Lower lobe of right lung (tissue), 2 donors: ENCODE measurements around the gene FAM53B. TPM values are rescaled to one million over a fixed set of nuclear protein-coding genes. Genes with fewer than 3 reads are reported as not detected.

ENCODE experiments used
- ATAC-seq, 2 donors: fragments of 200-7000 bp; cut with Tn5 transposase; one replicate each; pipeline ENCODE4 v1.9.1; 2020 to 2022; ENCODE audit warnings: mild to moderate bottlenecking in 2 of 2, moderate library complexity in 2 of 2
- DNase-seq: peaks from one replicate; pipeline ENCODE4 v3.0.0-alpha.2; 2020
- H3K27ac ChIP-seq: fragments of 200-600 bp; one replicate; pipeline ENCODE4 v1.8.0; 2022
- H3K27me3 ChIP-seq: fragments of 200-600 bp; one replicate; pipeline ENCODE4 v1.8.0; 2022; ENCODE audit warnings: low read depth
- H3K36me3 ChIP-seq: fragments of 200-600 bp; one replicate; pipeline ENCODE4 v1.8.0; 2022; ENCODE audit warnings: mild to moderate bottlenecking
- H3K4me1 ChIP-seq: fragments of 200-600 bp; one replicate; pipeline ENCODE4 v1.8.0; 2022
- H3K4me3 ChIP-seq: fragments of 200-600 bp; one replicate; pipeline ENCODE4 v1.8.0; 2022; ENCODE audit warnings: mild to moderate bottlenecking
- H3K9me3 ChIP-seq: fragments of 200-600 bp; one replicate; pipeline ENCODE4 v1.8.0; 2022
- intact Hi-C: fragments of 100-400 bp; cut with DNase I; formaldehyde crosslinking; loops from one replicate; pipeline ENCODE4 v1.11.0; 2022
- total RNA-seq: library from RNA; stranded (reverse); fragmentation: NEBNext Ultra II Directional; extraction: Animal tissue kit (Norgen Biotek cat#: 25700); gene quantifications from one replicate; pipeline ENCODE4 v1.2.1, GENCODE V29; 2021
- TF ChIP-seq, protein P1 (sequence below): fragments of 200-600 bp; IDR thresholded peaks from one replicate; pipeline ENCODE4 v1.8.0; 2022; ENCODE audit warnings: antibody characterized with exemption, mild to moderate bottlenecking
- donor health status: DM: no; HTN: yes; CAD: no; lungs with severe emphysema.

The FAM53B gene
- total RNA-seq, 1 donor from 2014 or later: 40.7 TPM

DNA sequence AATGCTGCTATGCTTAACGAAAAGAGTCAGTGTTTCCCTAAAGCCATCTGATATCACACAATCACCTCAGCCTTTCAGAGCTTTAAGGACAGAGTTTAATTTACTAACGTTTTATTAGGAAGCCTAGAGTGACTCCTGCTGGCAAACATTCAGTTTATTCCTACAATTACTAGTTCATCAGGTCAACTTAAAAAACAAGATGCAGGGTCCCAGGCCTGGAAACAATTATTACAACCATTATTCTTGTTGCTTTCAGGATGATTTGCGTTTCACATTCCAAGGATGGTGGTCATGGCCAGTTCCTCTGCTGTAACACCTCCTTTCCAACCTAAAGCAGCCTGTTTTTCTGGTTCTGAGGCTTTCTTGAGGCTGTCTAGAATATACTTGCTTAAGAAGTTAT, 1.5 kb upstream of the FAM53B start:
- Histone ChIP-seq H3K4me1 (peaks cover 37% of the 10 kb centered on the region), H3K27me3 (no peaks in the 10 kb centered on the region), H3K36me3 (peaks cover 12% of the 10 kb centered on the region), H3K27ac (peak overlapping the region; percentile 90), H3K9me3 (no peaks in the 10 kb centered on the region), H3K4me3 (no peak overlapping the region)
- TF ChIP-seq, protein P1, sequence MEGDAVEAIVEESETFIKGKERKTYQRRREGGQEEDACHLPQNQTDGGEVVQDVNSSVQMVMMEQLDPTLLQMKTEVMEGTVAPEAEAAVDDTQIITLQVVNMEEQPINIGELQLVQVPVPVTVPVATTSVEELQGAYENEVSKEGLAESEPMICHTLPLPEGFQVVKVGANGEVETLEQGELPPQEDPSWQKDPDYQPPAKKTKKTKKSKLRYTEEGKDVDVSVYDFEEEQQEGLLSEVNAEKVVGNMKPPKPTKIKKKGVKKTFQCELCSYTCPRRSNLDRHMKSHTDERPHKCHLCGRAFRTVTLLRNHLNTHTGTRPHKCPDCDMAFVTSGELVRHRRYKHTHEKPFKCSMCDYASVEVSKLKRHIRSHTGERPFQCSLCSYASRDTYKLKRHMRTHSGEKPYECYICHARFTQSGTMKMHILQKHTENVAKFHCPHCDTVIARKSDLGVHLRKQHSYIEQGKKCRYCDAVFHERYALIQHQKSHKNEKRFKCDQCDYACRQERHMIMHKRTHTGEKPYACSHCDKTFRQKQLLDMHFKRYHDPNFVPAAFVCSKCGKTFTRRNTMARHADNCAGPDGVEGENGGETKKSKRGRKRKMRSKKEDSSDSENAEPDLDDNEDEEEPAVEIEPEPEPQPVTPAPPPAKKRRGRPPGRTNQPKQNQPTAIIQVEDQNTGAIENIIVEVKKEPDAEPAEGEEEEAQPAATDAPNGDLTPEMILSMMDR: peak; percentile 49
- ATAC-seq (peak; percentile 15 to 52), DNase-seq (no peak)
- intact Hi-C loops: loop anchor here (10.0 kb wide), 2 partner anchors 111 to 211 kb away; no protein-coding TSS in a partner anchor

DNA sequence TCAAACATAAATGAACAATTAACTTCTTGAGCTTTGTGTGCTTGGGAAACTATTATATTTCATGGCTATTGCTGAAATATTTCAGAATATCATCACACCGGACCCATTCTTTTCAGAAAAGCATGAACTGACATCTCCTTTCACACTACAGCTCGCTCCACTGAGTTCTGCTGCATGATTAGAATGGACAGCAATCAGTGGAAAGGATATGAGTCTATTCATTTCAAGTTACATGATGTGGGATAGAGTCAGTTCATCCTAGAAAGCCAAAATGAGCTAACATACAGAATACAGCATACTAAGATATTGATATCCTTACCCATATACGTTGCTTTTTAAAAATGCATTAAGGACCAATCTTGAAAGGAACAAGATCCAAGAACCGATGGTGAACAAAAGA, 1.1 kb upstream of the FAM53B start:
- DNase-seq: no peak
- TF ChIP-seq, protein P1: no peak
- intact Hi-C loops: loop anchor here (10.0 kb wide), 2 partner anchors 110 to 210 kb away; no protein-coding TSS in a partner anchor
- H3K4me1 ChIP-seq: peaks cover 41% of the 10 kb centered on the region
- no peaks in the 10 kb centered on the region for H3K27me3 ChIP-seq
- H3K4me3 ChIP-seq: peak overlapping the region; percentile 78
- peaks cover 12% of the 10 kb centered on the region for H3K36me3 ChIP-seq
- peak overlapping the region; percentile 90 for H3K27ac ChIP-seq
- H3K9me3 ChIP-seq: no peaks in the 10 kb centered on the region
- no peak for ATAC-seq

DNA sequence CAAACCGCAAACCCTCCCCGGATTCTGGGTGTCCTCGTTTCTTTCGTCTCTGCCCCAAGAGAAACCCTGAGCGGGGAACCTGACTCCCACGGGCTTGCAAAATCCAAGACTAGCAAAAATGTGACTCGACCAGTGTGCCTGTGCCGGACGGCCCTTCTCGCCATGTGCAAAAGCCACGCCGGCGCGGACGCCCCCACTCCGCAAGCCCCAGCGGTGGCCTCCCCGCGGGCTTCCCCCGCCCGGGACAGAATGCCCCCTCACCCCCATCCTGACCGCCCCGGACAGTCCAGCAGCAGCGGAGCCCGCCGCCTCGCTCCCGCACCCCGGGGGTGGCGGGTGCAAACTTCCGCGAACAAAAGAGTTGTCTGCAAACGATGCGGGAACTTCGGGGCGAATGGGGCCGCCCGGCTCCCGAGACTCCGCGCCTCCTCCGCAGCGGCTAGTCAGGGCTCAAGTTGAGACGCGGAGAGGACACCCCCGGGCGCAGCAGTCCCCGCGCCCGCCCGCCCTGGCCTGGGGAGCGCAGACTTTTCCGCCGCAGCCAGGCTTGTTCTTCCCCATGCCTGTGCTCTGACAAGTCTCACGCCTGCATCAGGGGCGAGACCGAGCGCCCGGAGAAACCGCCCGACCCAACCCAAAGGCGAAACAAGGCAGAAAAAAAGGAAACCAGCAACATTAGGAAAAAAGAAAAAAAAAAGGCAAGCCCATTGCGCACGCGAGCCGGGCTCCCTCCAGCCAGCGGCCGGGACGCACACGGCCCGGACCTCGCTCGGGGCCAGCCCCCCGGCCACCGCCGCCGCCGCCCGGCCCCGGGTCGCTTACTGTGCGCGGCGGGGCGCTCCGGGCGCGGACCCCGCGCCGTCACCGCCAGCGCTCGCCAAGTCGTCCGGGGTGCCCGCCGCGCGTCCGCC, 732 bp downstream of the FAM53B start:
- peak; percentile 69 for DNase-seq
- H3K36me3 ChIP-seq: peaks cover 12% of the 10 kb centered on the region
- peak overlapping the region; percentile 88 for H3K27ac ChIP-seq
- TF ChIP-seq, protein P1: no peak
- intact Hi-C loops: loop anchor here (10.0 kb wide), 2 partner anchors 109 to 209 kb away; no protein-coding TSS in a partner anchor
- no peaks in the 10 kb centered on the region for H3K9me3 ChIP-seq
- H3K27me3 ChIP-seq: no peaks in the 10 kb centered on the region
- peak overlapping the region; percentile 78 for H3K4me3 ChIP-seq
- peaks cover 59% of the 10 kb centered on the region for H3K4me1 ChIP-seq
- ATAC-seq: peak; percentile 21 to 37

DNA sequence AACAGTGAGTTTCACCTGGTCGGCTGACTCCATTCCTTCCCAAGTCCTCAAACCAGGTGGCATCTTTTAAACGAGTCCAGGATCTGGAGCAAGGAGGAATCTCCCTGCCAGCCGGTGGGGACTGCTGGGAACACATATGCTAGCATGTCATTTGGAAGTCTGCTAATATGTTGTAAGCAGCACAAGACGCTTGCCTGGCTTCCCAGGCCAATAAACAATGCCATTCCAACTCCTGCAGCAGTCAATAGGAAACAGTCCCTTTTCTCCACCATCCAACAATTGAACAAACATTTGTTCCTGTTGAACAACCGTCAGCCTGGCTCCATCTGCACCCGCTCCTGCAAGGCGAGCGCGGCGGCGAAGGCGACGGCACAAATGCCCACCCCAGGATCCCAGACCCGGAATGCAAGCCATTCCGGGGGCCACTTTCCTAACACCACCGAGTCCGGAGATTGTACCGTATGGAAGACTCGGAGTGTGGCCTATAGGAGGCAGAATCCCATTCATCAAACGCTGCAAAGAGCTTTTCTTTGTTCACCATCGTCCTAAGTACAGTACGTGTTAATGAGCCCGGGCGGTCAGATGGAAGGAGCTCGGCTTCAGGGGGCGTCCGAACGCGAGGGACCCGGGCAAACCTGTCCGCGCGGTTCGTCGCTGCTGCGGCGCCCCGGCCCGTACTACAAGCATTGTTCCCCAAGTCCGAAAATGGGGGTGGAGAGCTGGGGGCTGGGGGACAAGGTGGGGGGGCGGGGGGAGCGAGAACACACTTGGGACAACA, 1.6 kb downstream of the FAM53B start:
- DNase-seq (no peak), ATAC-seq (peak; percentile 0 to 1)
- Histone ChIP-seq H3K27ac (peak overlapping the region; percentile 88), H3K36me3 (peaks cover 5% of the 10 kb centered on the region), H3K4me1 (peaks cover 67% of the 10 kb centered on the region), H3K27me3 (no peaks in the 10 kb centered on the region), H3K9me3 (no peaks in the 10 kb centered on the region), H3K4me3 (peak overlapping the region; percentile 78)
- intact Hi-C loops: loop anchor here (10.0 kb wide), 2 partner anchors 108 to 208 kb away; no protein-coding TSS in a partner anchor
- TF ChIP-seq, protein P1: peak; percentile 9

DNA sequence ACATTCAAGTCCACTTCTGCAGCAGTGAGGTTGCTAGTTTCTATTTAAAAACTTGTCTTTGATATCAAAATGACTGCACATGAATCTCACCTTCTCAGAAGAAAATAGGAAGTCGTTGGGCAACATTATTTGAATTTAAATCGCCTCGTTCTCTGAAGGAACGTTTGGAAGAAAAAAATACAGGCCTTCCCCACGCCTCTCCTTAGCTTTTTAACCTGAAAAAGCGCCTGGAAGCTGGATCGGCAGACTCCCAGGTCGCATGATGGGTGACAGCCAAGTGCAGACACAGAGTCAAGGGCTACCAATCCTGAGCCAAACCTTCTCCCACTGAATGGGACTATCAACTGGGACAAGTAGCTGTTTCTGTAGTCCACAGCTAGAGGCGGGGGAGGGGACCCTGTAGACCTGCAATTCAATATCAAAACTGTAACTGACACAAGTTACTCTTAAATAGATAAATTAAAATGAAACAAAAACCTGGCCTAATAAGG, 2.2 kb downstream of the FAM53B start:
- TF ChIP-seq, protein P1: no peak
- intact Hi-C loops: loop anchor here (10.0 kb wide), 2 partner anchors 107 to 207 kb away; no protein-coding TSS in a partner anchor
- Histone ChIP-seq H3K9me3 (no peaks in the 10 kb centered on the region), H3K27ac (peak overlapping the region; percentile 88), H3K4me1 (peaks cover 74% of the 10 kb centered on the region), H3K27me3 (no peaks in the 10 kb centered on the region), H3K36me3 (no peaks in the 10 kb centered on the region), H3K4me3 (peak overlapping the region; percentile 78)
- ATAC-seq: no peak
- DNase-seq: no peak
